Measurements from ENCODE around the gene RBMS1.

The RBMS1 gene

DNA sequence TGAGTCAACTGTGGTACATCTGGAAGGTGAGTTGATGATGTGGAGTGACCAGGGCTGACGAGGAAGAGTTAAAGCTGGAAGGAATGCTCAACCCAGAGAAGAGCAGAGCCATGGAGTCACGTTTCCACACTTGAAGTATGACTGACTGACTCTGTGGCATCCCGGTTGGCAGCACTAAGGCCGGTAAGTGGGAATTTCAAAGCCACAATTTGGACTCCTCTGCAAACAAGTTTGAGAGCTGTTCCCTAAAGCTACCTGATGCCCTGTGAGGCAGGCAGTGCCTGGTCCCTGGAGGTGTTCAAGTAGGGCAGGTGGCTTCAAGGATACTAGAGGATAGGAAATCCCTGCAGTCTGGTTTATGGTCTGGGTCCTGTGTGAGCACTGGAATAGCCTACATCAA, 224.2 kb downstream of the RBMS1 start:
- no peak for DNase-seq

DNA sequence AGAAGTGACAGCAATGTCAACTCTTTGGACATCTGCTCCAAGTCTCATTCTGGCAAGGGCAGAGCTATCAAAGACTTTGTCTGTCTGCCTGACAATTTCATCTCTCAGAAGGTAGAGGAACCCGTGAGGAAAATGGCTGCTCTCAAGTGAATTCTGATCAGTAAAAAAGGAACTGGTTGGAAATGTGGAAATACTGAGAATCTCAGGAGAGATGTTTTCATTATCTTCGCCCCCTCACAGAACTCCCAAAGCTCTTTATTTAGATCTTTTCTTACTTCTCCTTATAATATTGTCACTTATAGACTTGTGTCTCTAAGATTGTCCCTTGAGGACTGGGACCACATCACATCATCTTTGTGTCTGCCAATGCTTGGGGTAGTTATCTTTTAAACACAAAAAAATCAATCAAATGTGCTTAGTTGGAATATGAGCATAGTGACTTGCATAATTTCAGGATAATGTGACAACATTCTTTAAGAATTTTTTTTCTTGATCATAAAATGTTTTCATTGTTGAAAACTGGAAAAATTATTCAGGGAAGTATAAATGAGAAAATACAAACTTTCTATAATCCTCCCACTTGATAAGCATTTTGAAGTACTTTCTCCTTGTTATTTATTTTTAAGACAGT, 225.3 kb downstream of the RBMS1 start:
- no peak for DNase-seq

DNA sequence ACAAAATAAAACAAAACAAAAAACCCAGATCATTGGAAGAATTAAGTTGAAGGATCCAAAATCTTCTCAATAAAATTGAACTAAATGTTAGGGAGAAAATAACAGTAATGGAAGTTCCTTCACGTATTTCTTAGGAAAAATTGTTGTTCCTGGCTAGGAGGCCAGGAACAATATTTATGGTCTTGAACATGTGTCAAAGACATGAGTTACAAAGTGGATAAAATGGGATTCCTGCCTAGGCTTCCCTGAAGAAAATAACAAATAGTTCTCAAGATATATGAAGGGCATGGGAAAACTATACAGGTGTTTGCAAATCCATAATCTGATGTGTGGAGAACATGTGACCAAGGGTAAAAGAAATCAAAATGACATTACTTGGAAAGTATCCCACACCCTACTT, 225.9 kb downstream of the RBMS1 start:
- DNase-seq: no peak

DNA sequence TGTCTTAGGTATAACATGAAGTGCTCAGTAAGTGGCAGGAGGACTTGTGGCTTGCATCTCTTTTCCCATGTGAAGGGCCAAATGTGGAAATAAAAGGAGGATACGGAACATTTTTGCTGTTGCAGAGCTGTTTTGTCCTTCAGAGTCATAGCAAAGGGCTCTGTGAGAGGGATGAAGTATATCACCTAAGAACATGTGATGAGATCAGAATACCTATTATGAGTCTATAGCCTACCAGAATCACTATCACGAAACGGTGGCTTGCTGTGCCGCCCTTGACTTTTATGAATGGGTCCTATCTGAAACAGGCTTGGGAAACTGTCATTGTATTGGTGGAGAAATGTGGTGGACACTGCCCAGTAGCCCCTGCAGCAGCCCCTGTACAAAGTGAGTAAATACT, 226.6 kb downstream of the RBMS1 start:
- no peak for DNase-seq

DNA sequence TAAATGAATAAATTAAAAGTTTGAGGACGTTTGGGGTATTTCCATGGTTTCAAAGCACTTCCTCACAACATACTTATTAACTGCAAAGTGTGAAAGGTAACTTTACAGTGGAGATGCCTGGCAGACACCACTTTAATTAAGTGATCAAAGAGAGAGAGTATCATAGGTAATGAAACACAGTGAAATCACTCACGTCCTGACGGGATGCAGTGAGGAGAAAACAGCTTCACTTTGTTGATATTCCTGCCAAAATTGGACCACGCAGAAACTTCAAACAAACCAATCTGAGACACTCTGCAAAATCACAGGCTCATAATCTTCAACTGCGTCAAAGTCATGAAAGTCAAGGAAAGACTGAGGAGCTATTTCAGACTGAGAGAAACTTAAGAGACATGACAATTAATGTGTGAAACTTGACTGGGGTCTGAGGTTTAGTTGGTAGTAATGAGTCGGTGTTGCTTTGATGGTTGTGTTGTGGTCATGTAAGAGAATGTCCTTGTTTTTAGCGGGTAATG, 227.5 kb downstream of the RBMS1 start:
- no peak for DNase-seq

DNA sequence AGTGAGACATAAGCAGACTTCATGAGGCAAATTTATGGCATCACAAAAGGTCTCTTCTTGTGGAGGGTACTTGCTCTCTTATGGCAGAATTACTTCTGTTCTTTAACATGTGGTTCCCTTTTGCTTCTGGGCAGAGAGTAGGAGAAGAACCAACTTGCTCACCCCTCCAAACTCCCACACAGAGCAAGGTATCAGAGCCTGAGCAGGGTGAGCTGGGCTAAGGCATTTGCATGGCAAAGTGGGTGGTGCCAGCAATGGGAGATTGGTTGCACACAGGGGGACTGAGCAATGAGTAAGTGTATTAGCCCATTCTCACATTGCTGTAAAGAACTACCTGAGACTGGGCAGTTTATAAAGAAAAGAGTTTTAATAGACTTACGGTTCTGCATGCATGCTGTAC, 229.3 kb downstream of the RBMS1 start:
- no peak for DNase-seq

DNA sequence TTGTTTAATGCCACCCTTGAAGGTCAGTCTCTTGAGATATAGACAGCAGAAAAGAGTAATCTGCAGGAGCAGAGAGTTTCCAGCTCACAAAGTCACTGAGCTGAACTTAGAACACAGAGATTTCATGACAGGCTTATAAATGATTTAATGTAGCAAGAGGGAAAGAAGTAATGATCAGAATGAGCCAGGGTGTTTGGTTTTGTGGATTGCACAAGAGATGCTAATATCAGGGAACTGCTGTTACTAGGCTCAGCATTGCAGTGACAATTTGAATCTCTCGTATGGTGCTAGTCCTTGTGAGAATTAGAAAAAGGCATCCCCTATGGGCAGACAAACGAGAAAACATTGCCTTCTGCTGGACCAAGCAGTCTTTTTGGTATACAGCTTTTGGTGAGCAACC, 231.9 kb downstream of the RBMS1 start:
- no peak for DNase-seq

DNA sequence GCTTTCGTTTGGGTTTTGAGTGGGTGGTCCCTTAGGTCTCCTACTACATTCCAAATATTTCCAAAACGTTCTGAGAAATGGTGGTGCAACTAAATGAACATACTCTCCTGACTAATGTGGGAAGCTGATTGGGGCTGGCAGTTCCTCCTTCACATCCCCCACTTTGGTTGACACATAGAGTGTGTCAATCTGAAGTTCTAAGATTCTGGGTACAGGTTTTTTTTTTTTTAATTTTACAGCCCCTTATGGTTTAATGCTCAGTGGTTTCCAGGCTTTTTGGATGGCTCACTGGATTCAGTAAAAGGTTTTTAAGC, 235.2 kb downstream of the RBMS1 start:
- no peak for DNase-seq

DNA sequence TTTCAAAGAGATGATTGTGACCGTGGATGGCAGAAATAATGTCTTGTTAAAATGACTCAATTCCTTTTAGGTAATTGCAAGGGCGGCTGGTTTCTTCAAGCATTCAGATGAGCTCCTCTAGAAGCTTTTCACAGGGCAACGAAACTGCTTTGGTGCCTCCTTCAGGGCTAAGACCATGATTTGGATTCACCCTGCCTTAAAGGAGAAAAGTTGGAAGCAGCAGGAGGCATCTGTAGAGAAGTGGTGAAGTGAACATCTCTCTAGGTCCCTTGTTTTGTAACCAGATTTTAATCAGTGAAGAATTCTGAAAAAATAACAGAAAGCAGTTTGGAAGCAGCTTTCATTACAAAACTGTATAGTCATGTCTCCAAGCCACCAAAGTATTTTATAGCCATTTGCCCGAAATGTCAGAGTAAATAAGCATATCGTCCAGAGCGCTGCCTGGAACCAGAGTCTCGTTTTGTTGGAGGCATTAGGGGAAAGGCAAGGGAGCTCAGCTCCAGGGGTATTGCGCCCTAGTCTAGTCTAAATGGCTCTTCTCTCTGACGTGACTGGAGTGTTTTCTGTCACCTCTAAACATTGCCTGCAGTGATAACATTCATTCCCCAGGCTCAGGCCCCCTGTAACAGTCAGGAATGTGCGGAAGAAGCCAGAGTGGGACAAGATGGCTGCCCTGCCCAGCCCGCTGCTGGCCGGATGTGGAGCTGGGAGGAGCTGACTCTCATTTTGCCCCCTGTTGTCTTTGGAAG, 235.7 kb downstream of the RBMS1 start:
- no peak for DNase-seq

DNA sequence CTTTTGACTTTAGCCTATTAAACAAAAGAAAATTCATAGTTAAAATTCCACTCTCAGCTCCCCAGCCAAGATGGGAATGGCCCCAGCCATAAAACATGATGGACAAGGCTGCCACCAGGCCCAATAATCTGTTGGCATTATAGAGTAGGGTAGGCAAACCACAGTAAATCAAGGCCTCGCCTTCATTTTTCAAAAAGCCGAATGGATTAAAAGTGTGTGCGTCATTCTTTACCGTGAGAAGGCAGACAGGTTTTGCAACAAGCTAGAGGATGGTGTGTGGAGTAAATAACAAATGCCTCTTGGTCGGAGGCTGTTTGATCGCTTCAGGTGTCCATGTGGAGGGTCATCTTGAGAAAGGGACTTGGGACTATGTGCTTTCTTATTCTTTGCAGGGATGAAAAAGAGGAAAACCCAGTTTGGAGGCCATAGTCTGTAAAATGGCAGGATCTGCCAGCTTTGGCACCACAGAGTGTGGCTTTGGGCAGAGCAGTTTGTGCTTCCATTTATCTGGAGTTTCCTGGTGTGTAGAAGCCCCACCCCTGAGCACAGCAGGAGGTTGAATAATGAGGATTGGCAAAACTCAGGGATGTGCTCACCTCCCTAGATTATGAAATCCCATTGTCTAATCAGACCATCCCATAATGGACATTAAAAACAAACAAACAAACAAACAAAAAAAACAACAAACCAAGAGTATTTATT, 236.4 kb downstream of the RBMS1 start:
- no peak for DNase-seq

DNA sequence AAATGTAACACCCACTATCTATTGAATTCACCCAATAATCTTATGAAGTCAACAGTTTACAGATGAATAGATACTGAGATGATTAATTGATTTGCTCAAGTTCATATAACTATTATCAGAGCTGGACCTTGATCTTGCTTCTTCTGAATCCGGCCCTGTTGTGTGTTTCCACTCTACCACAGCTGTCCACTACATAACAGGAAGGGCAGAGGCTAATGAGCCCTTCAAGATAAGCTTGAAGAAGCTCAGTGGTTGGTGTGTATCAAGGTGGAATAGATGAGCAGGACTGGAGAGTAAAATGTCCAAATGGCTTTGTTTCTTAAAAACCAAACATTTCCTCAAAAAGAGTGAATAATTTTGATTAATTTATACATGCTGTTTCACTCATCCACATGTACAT, 237.1 kb downstream of the RBMS1 start:
- no peak for DNase-seq

DNA sequence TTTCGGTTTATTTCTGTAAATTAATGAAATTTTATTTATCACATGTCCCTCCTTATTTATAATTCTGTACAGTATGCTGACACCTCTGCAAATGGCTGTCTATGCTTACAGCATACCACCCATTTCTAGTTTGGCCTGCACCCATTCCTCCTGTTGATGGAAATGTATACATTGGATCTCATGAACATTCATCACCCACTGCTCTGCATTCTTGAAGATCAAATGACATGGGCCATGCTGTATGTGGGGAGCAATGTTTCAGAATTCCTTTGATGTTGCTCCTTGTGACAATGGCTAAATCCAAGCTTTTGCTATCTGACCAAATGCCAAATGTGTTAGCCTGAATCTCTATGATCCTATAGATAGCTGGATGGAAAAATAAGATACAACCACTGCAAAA, 238.2 kb downstream of the RBMS1 start:
- no peak for DNase-seq

DNA sequence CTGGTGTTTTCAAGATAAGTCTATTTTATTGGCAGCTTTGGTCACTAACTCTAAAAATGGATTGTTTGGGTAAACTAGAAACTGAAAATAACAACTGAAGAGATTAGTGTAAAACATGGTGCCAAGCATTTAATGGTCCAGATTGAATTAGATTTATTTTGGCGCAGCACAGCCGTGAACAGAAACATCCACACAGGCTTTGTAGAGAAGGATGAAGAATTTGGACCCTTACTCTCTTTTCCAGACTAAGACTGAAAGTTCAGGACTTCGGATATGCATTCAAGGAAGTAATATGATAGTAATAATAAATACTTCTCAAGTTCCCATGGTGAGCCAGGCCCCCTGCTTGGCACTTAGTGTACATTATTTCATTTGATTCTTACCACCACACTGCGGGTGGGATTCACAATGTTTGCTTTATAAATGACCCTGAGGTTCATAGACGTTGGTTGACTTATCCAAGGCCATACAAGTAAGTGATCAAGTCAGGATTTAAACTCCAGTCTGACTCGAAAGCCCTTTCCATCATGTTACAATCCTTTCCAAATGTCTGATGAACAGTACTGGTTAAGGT, 239.3 kb downstream of the RBMS1 start:
- no peak for DNase-seq

DNA sequence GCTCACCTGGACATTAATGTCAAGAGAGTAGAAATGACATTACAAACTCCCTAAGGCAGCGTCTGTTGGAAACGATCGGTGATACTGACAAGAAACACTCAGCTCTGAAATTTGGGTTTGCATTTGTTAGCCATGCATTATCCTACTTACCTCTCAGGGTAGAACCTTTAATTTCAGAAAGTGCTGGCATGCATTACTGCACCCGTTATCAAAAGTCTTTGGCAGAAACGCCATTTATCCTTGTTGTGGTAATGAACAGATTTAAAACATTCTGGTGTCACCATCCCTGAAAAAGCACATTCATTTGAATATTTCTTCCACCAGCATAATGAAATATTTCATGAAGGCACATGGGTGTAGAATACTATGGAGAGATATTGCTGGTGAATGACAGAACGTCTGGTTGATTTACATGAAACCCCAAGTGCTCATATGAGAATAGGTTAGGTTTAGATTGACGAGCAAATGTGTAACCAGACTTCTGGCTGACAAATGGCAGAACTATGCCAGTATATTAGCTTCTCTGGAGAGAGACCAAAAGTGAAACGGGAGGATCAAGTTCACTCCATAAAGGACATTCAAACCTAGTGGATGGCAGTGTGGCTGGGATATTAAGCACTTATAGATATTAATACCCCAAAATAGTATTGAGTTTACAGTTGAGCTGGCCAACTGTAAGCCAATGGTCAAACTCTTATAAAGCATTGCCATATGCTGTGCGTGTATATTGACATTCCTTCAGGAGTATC, 240.0 kb downstream of the RBMS1 start:
- no peak for DNase-seq

DNA sequence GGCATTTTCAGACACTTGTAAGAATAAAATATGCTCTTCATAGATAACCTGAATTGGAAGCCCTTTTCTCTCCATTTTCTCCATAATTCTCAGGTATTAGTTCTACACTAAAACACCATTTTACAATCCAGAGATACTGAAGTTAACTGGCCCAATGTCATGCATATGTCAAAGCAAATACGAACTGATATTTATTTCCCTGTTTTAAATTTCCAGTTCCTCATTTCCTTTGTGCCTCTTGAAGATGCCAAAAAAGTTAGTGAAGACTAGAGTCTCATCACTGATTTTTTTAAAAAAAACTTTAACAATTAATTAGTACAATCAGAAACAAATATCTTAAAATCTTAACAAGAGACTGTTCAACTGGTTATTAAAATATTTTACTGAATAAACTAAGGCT, 240.7 kb downstream of the RBMS1 start:
- no peak for DNase-seq

DNA sequence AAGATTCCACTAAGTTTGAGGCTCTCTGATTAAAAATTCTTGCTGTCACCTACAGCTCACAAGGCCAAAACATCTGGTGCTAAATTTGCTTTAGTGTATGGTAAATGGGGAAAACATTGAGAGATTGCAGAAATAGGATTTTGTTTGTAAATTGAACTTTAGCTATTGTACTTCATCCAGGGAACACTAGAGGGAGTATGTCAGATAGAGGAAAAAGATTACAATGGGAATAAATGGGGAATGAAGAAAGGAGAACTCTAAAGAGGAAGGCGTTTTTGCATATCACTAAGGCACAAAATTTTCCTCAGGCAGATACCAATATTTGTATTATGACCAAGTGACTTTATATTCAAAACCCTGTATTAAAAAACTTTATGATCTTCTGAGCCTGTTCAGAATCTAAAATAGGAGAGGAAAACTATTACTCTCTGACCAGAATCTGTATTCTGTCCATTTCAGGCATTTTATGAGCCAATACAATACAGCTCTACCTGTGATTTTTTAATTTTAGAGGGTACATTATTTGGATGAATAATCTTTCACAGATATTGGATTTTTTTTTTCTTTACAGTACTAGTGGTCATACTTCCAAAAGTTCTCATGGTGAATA, 241.2 kb downstream of the RBMS1 start:
- no peak for DNase-seq

DNA sequence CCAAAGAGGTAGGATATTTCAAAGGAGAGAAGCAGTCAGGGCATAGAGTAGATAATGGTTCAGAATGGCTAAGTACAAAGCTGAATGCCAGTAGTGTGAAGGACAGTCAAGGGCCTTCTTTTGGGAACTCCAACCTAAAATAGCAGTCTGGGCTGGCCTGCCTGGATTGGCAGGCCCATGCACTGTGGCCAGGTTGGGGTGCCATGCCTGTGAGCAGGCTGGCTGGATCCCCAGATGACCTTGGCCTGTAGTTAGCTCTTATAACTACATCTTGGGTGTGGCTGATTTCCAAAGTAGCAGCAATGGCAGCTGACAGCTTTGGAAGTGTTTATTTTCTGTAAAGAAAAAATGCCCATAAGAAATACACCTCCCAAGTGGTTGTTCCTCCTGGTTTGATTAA, 242.0 kb downstream of the RBMS1 start:
- DNase-seq: no peak

DNA sequence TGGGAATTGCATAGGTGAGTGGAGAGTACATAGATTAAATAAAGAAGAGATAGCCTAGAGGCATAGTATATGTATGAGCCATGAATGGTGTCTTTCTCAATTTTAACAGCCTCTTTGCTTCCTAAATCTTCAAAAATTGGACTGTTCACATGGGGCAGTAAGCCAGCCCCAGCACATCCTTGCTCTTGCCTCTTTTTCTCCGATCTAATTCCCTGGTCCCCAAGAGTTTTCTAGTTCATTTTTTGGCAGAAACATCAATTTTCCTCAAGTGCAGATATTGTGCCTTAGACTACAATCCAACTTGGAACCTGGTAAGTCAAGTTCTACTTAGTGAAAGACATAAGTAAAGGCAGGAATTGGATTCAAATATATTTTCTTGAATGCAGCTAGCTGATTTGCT, 243.7 kb downstream of the RBMS1 start:
- no peak for DNase-seq

DNA sequence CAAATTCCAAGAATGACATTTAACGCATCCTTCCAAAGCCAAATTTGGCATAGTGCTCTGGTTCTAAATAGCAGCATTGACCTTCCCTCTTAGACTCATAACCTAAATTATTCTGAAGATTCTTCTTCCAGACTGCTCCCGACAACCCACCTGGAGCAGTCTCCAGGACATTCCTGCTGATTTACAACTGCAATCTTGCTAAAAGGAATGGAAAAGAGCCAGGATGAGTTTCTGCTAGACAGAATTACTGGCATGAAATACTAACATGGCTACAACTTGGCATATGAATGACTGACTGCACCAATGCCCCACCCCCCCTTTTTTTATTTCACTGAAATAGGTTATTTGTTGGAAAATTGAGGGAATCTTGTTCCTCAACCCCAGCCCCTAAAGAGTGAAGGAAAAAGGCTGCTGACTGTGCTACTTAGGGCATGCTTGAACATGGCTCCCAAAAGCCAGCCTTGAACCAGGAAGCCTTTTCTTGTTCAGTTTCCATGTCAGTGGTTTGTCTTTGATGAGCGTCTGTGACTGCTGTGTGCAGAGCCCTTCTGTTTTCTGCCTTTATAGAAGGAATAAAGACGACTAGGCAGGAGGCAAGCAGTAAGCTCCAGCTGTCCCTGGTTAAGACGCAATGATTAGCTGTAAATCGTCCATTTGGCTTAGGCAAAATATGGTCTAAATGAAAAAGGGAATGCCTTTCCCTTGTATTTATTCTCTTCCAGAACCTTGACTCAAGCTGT, 246.1 kb downstream of the RBMS1 start:
- DNase-seq: no peak

DNA sequence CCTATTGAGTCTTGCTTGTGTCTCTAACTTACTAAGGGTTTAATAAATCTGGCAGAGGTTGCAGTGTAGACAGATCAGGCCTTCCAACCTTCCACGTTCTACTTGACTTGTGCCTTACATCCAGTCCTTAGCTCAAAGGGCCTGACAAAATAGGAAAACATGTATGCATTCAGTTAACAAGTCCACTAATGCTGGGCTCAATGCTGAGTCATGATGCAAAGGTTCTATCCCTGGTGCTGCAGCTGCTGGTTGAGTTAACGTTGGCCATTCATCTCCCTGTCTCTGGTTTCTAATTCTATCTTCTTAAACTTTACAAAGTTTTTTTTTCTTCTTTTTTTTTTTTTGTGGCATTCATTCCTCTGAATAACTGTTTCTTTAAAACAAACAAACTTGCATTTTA, 247.3 kb downstream of the RBMS1 start:
- DNase-seq: no peak

DNA sequence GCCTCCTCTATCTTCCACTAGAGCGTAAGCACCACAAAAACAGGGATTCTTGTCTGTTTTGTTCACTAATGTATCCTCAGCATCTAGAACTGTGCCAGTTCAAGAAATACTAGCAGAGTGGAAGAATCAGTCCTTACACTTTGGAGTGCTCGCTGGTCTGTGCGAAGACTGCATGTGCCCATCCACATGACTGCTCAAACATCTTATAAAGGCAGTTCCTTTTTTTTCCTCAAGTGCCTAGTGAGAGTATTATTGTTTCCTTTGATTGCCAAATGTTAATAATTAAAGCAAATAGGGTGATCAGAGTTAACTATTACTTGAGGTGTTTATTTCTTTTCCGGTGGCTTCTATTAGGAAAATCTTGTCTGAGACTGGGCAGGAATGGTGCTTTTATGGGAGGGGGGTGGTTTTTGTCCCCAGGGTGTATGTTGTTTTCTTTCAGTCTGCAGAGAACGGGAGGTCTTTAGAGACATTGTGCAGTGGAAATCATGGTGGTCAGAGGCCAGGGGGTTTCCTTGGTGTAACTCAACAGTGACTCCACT, 247.9 kb downstream of the RBMS1 start:
- no peak for DNase-seq
